HCT116 (cell line): ENCODE data around the gene MAP2K1. TPM values are rescaled to one million over a fixed set of nuclear protein-coding genes. Genes with fewer than 3 reads are reported as not detected.
"Not testable (repeated sequence)": the region's sequence is repeated elsewhere in the genome, so short reads cannot be mapped to it uniquely, and the experiment has no call there.

Source experiments
- ATAC-seq: fragments of 200-7000 bp; cut with Tn5 transposase; 2 replicates; pipeline ENCODE4 v1.9.1; 2020; ENCODE audit warnings: mild to moderate bottlenecking, moderate library complexity
- BruUV-seq: library from RNA; stranded (reverse); fragments of 400-500 nt; replicated peaks from 2 replicates; lab custom pipeline; 2021; lab: Mats Ljungman, UMichigan
- CTCF ChIA-PET: fragments of 300-600 bp; sonication (Branson Sonifier 250); formaldehyde crosslinking; loops from one replicate; lab custom pipeline; 2021; ENCODE audit warnings: antibody characterized with exemption; lab: Charles Lee
- POLR2A ChIA-PET: fragments of 300-600, 350-600 bp; sonication (Branson Sonifier 250); formaldehyde crosslinking; loops from one replicate; lab custom pipeline; 2021; ENCODE audit warnings: antibody characterized with exemption; lab: Charles Lee
- RAD21 ChIA-PET, 2 experiments: fragments of 300-600 bp; sonication (Branson Sonifier 250); formaldehyde crosslinking; loops; one replicate each; lab custom pipeline; 2023; ENCODE audit warnings: low total read pairs in 2 of 2; ENCODE audit not compliant: uncharacterized antibody in 2 of 2, unreplicated experiment in 2 of 2, low non-redundant PET in 1 of 2; lab: Charles Lee
- DNase-seq: peaks from one replicate; pipeline ENCODE4 v3.0.0-alpha.2; 2010; ENCODE audit warnings: low read depth, low spot score
- H2AFZ ChIP-seq: fragments of 200-600 bp; shearing (Covaris generic), sonication (generic); 2 replicates; pipeline ENCODE4 v1.6.1; 2017; ENCODE audit warnings: low read depth, mixed run types, mixed read lengths, antibody characterized with exemption, low read length; ENCODE audit not compliant: poor library complexity, severe bottlenecking
- H3K27ac ChIP-seq: 2 replicates; pipeline ENCODE4 v1.5.1; 2012; ENCODE audit warnings: low read depth, low read length
- H3K27me3 ChIP-seq: fragments of 200-600 bp; sonication (generic); 2 replicates; pipeline ENCODE4 v1.6.1; 2016; ENCODE audit warnings: mixed run types, low read length, mixed read lengths; ENCODE audit not compliant: insufficient read depth
- H3K36me3 ChIP-seq, 2 experiments: fragments of 200-500 bp in 1 of 2; fragments of 200-600 bp in 1 of 2; sonication (Bioruptor generic) in 1 of 2; sonication (generic) in 1 of 2; 2 replicates each; pipeline versions ENCODE4 v1.5.1 to v1.6.1; 2014 to 2016; ENCODE audit warnings: low read length in 2 of 2, inconsistent platforms in 1 of 2, mixed read lengths in 1 of 2, mixed run types in 1 of 2; ENCODE audit not compliant: insufficient read depth in 2 of 2, control insufficient read depth in 1 of 2
- H3K4me1 ChIP-seq, 2 experiments: fragments of 200-600 bp in 1 of 2; sonication (generic) in 1 of 2; 2 replicates each; pipeline versions ENCODE4 v1.5.1 to v1.6.1; 2012 to 2017; ENCODE audit warnings: low read length in 2 of 2, inconsistent platforms in 1 of 2, mild to moderate bottlenecking in 1 of 2, mixed read lengths in 1 of 2, mixed run types in 1 of 2, moderate library complexity in 1 of 2; ENCODE audit not compliant: insufficient read depth in 2 of 2, control insufficient read depth in 1 of 2
- H3K4me2 ChIP-seq: fragments of 200-600 bp; sonication (generic); 2 replicates; pipeline ENCODE4 v1.6.1; 2017; ENCODE audit warnings: mixed run types, low read length, mixed read lengths
- H3K4me3 ChIP-seq, 2 experiments: fragments of 200-600 bp in 1 of 2; sonication (generic) in 1 of 2; replicated peaks in 1 of 2; 2 replicates each; pipeline ENCODE4 v1.5.1; 2011 to 2016; ENCODE audit warnings: low read length in 2 of 2, control low read depth in 1 of 2, low read depth in 1 of 2, mild to moderate bottlenecking in 1 of 2, mixed read lengths in 1 of 2, mixed run types in 1 of 2
- H3K79me2 ChIP-seq: fragments of 200-600 bp; sonication (generic); 2 replicates; pipeline ENCODE4 v1.6.1; 2017; ENCODE audit warnings: mild to moderate bottlenecking, mixed run types, low read length, moderate library complexity, mixed read lengths; ENCODE audit not compliant: insufficient read depth
- H3K9ac ChIP-seq: fragments of 200-600 bp; sonication (generic); 2 replicates; pipeline ENCODE4 v1.6.1; 2016; ENCODE audit warnings: low read length, mixed read lengths
- H3K9me2 ChIP-seq: fragments of 200-600 bp; sonication (generic), shearing (Covaris generic); 2 replicates; pipeline ENCODE4 v1.6.1; 2017; ENCODE audit warnings: mixed run types, mild to moderate bottlenecking, moderate library complexity; ENCODE audit not compliant: insufficient read depth
- H3K9me3 ChIP-seq, 2 experiments: fragments of 200-500 bp in 1 of 2; fragments of 200-600 bp in 1 of 2; sonication (Bioruptor generic) in 1 of 2; sonication (generic) in 1 of 2; 2 replicates each; pipeline ENCODE4 v1.6.1; 2014 to 2017; ENCODE audit warnings: low read length in 2 of 2, mixed read lengths in 2 of 2, inconsistent platforms in 1 of 2, low read depth in 1 of 2, mild to moderate bottlenecking in 1 of 2, mixed run types in 1 of 2, moderate library complexity in 1 of 2; ENCODE audit not compliant: control insufficient read depth in 1 of 2, insufficient read depth in 1 of 2
- H4K20me1 ChIP-seq: fragments of 200-600 bp; sonication (generic), shearing (Covaris generic); 2 replicates; pipeline ENCODE4 v1.6.1; 2017; ENCODE audit warnings: mixed run types, mild to moderate bottlenecking, moderate library complexity; ENCODE audit not compliant: insufficient read depth
- EGR1 ChIP-seq: IDR thresholded peaks from 2 replicates; pipeline ENCODE4 v1.6.1; 2012; ENCODE audit warnings: low read depth
- POLR2AphosphoS5 ChIP-seq: IDR thresholded peaks from 2 replicates; pipeline ENCODE4 v1.6.1; 2011; ENCODE audit warnings: mild to moderate bottlenecking, low read depth, low read length, moderate library complexity
- SP1 ChIP-seq: IDR thresholded peaks from 2 replicates; pipeline ENCODE4 v1.6.1; 2012; ENCODE audit warnings: low read depth
- SRF ChIP-seq: IDR thresholded peaks from 2 replicates; pipeline ENCODE4 v1.6.1; 2012; ENCODE audit warnings: low read depth
- YY1 ChIP-seq: IDR thresholded peaks from 2 replicates; pipeline ENCODE4 v1.6.1; 2011; ENCODE audit warnings: low read length, low read depth, moderate library complexity, mild to moderate bottlenecking; ENCODE audit not compliant: insufficient replicate concordance; ENCODE audit errors: extremely low read depth
- intact Hi-C: fragments of 100-400 bp; cut with micrococcal nuclease; formaldehyde crosslinking; loops from 2 replicates; pipeline ENCODE4 v1.10.0; 2022
- total RNA-seq: library from RNA; stranded (reverse); gene quantifications from one replicate; pipeline ENCODE4 v1.2.1, GENCODE V29; 2021; ENCODE audit not compliant: unreplicated experiment

The MAP2K1 gene
- total RNA-seq, 1 experiment from 2014 or later, result 52.3 TPM

DNA sequence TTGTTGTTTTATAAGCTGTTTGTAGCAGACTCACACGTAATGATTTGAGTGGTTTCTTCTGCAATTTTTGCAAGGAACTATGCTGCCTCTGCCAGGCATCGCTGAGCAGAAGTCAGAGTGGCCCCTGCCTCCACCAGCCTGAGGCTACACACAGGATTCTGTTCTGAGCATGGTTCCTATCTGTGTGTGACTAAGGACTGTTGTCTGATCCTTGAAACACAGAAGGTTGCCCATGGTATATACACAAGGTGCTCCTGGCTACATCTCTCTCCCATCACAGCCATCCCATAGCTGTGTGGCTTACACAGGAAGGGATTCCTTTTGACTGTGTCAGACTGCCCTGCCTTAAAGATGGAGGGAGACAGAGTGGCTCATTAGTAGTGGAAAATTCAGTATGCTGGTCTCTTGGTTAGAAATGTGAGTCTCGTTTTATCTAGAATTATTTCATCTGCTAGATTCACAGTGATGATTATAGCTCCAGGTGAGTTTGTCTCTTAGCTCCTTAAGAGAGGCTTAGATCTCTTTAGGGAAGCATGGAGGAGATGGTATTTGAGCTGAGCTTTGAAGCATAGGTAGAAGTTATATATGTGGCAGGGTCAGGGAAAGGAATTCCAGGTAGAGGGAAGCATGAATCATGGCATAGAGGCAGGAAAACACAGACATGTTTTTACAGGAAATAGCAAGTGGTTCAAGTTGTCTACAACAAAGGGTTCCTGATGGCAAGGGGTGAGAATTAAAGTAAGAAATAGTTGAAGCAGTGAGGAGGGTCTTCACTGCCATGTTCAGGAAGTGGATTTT is 73.3 kb downstream of the MAP2K1 start:
- Histone ChIP-seq H3K27ac (peak overlapping the region; percentile 52; the same call in 1 of the 2 replicates), H2AFZ (no peak overlapping the region), H3K9me3 (no peaks in the 10 kb centered on the region), H3K9me2 (no peaks in the 10 kb centered on the region), H3K79me2 (no peaks in the 10 kb centered on the region), H3K9ac (peak overlapping the region; percentile 32), H3K27me3 (no peaks in the 10 kb centered on the region)
- BruUV-seq, result no TSS peak
- no peak for DNase-seq
- POLR2A ChIA-PET, result no interaction called here
- intact Hi-C loops, result no loop called here
- TF ChIP-seq EGR1 (no peak), YY1 (no peak), POLR2AphosphoS5 (no peak), SRF (no peak), SP1 (no peak)
- TF ChIP-seq, all 23 proteins: peak for 0
- no peaks in the 10 kb centered on the region for H4K20me1 ChIP-seq
- ATAC-seq, result peak; percentile 78
- H3K36me3 ChIP-seq, result no peaks in the 10 kb centered on the region
- CTCF ChIA-PET, result no interaction called here
- peak overlapping the region; percentile 53 for H3K4me2 ChIP-seq
- peaks cover 43 to 69% of the 10 kb centered on the region in 2 experiments for H3K4me1 ChIP-seq
- H3K4me3 ChIP-seq, result peak overlapping the region in 1 of 2 experiments; percentile 21; a peak in 2 of 4 replicates
- RAD21 ChIA-PET, result no interaction called here

DNA sequence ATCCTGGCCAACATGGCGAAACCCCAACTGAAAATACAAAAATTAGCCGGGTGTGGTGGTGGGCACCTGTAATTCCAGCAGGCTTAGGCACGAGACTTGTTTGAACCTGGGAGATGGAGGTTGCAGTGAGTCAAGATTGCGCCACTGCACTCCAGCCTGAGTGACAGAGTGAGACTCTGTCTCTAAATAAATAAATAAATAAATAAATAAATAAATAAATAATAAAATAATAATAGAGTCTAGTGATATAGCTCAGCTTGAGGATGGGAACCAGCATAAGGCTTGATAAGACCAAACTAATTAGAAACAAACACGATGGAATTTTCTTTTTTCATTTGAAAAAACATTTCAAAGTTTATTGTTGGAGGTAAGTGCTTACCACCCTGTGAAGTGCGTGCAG is 74.6 kb downstream of the MAP2K1 start:
- H4K20me1 ChIP-seq, H3K36me3 ChIP-seq, ATAC-seq, BruUV-seq, H3K27me3 ChIP-seq, H2AFZ ChIP-seq, CTCF ChIA-PET, H3K9me2 ChIP-seq, RAD21 ChIA-PET, intact Hi-C loops, H3K79me2 ChIP-seq, H3K4me3 ChIP-seq, H3K9me3 ChIP-seq, DNase-seq: not testable (repeated sequence)
- Histone ChIP-seq H3K4me2 (peak overlapping the region; percentile 60), H3K9ac (peak overlapping the region; percentile 29; the same call in 1 of the 2 replicates), H3K4me1 (peaks cover 36 to 56% of the 10 kb centered on the region in 2 experiments), H3K27ac (peak overlapping the region; percentile 58; the same call in 1 of the 2 replicates)
- POLR2A ChIA-PET, result interaction anchor here (1.5 kb wide), 1 partner anchor 10 kb away, joined by 7 read pairs; no protein-coding TSS in a partner anchor
